GM19238 (cell line): ENCODE measurements around the gene TXNDC5.

Experiments
- DNase-seq: peaks from one replicate; pipeline ENCODE4 v3.0.0; 2011; ENCODE audit warnings: low spot score; ENCODE audit not compliant: insufficient read length

TXNDC5 gene

DNA sequence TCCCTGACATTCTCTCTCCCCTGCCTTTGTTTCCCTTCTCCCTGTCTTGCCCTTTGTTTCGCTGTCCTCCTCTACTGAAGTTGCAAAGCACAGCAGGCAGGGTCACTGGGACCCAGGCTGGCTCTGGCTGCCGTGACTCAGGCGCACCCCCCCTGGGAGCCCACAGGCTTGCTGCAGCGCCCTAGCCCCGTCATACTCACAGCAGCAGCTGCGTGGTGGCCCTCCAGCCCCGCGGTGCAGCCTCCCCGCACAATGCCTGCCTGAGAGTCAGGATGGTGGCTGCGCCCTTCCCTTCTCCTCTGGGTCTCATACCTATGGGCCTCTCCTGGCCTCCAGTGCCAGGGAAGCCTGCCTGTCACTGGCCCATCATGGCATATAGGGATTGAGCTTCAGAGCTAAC is 41.7 kb downstream of the TXNDC5 start:
- DNase-seq, result no peak

DNA sequence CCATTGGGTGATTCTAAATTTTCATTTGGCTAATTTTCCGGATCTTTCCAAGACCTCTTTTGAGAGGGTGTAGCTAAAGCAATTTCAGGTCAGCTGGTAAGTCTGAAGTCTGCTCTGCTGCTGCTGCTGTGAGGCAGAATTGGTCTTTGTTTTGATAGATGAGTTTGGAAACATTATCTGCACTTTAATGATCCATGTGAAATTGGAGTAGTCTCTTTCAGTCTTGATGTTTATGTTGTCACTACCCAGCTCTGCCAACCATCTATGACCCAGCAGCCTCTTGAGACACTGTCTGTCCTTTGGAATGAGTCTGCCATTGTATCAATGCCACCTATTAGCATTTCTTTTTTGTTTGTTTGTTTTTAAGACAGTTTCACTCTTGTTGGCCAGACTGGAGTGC is 44.1 kb downstream of the TXNDC5 start:
- DNase-seq, result no peak

DNA sequence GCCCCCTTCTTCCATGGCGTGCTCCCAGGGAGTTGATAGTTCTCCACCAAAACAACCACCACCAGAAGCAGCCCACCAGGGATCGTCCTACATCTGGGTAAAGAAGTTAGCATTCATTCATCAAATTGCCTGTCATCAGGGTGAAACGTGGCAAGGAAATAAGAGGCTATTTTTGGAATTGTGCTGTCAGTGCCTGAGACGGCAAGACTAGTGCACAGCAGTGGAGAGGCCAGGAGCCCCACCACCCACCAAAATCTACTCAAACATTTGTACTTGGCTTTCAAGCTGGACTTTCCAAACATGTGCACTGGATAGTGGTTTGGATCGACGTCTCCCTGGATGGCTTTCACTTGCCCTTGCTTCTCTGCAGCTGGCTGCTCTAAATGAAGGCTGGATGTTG is 44.8 kb downstream of the TXNDC5 start:
- DNase-seq, result no peak

DNA sequence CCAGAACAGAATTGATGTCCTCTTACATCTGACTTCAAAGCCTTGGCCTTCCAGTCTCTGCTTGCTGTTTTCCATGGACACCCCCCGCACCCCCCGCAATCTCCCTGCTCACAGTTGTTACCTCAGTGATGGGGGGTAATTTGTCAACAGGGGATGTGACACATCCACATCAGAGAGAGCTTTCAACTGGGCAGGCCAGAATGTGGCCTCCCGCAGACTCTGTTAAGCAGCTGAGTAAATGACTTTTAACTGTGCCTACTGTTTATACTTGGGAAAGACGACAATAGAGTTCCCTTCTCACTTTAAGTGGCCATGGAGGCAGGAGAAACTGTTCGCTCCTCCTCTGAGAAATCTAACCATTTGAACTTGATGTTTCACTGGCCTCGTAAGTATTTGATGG is 51.0 kb downstream of the TXNDC5 start:
- DNase-seq, result no peak

DNA sequence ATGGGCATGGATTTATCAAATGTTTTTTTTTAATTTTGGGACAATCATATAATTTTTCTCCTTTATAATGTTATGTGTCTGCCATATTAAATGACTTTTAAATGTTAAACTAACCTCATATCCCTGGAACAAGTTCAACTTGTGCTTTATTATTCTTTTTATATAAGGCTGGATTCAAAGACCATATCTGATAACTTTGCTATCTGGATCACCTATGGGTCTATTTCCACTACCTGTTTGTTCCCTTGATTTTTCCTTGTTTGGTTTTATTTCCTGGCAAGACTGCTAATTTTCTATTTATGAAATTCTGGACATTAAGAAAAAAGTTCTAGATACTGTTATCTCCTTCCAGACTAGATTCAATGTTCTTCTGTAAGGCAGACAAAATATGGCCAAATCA is 58.8 kb downstream of the TXNDC5 start:
- DNase-seq, result no peak

DNA sequence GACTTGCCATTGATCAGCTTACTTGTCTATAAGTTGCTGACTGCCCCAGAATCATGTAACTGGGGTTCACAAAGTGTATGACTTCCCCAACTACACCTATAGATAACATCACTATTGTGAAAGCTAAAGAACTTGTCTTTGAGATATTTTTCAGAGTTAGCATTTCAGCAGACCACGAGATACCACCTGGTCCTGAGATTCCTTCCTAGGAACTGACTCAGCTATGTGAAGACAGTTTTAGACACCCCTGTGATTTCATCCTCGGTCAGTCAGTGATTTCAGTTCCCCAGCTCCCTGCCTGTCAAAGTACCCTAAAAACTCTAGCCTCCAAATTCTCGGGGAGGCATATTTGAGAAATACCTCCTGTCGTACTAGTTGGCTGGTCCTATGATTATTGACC is 62.4 kb downstream of the TXNDC5 start:
- no peak for DNase-seq

DNA sequence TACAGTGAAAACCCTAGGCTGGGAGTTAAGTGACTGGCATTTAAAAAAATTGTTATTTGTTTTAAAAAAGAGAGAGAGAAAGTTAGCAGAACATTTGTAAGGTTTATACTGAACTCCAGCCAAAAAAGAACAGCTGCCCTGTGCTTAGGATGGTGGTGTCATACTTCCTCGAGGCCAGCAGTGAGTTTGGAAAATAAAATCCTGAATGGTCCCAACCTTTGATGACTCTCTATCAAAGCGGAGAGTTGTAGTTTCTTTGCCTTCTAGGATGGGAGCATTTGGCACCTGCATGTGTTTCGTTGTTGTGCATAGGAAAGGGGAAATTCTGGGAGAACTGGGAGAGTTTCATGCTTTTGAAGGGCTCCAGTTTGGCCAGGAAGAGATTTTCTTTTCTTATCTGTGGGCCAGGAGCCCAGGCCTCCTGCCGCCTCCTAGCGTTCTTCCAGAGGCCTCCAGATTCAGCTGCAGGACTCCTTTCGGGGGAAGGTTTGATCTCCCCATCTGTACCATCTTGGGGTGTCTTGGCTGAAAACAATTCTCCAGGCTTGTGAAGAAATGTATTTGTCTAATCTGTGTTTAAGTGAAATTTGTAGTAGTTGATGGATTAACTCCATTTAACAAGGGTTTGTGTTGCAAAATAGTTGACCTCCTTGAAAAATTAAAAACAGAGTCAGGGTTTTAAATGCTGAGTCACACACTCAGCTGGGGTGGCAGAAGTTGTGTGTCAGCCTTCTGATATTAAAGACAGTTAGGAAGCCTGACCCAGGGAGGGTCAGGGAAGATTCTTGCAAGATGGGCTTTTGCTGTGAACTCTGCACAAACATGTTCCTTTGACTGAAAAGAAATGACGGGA is 63.4 kb downstream of the TXNDC5 start:
- DNase-seq, result no peak

DNA sequence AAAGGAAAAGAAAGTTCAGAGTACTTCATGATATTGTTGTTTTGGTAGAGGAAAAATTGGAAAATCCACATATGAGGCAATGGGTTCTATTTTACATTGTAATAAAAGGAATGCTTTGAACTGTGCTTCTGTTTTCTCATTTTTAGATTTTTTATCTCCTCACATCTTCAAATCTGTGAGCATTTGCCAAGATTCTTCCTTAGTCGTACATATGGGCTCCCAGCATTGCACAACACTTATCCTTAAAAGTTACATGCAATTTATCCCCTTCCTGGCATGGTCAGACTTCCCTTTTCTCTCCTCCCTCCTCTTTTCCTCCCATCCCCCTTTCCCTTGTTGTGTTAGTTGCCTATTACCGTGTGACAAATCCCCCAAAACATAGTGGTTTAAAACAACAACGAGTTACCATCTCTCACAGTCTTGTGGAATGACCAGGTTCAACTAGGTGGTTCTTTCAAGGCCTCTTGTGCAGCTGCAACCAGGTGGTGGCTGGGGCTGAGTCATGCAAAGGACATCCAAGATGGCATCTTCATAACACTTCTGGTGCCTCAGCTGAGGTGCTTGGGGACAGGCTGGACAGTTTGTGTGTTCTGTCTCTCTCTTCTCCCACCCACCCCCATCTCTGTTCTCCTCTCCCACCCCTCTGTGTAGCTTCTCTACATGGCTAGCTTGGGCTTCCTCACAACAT is 68.7 kb downstream of the TXNDC5 start:
- DNase-seq, result no peak

DNA sequence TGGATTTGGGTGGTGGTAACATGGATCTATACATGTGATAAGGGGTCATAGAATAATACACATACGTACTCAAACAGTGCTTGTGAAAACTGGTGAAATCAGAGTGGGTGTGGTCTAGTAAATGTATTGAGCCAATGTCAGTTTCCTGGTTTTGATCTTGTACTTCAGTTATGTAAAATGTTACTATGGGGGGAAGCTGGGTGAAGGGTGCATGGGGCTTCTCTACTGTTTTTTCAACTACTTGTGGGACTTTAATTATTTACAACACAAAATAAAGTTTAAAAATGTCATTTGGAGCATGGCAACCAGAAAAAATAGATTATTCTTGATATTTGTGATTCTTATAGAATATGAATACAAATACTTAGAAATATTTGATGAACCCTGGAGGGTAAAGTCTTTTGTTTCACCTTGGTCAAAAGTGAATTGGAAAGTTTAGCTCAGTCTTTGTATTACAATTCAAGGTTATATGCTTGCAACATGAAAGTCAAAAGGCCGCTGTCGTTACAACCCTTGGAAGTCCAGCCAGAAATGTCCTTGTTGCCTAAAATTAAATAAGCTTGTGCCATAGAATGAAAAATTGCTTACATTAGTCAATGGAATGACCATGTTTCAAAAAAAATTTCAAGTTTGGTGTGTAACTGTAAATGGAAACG is 74.1 kb downstream of the TXNDC5 start:
- no peak for DNase-seq

DNA sequence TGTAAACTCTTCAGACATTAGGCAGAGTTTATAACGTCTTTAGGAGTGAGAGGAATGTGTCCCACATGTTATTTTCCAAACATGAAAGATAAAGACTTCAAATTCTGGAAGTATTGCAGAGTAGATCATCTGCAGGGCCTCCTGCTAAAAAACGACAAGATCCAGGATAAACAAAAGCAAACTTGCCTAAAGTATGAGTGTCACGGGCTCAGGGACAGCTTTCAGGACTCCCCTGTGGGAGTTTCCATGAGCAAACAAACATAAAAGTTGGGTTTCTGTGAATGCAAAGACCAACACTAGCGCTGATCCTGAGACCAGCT is 76.9 kb downstream of the TXNDC5 start:
- DNase-seq, result no peak

DNA sequence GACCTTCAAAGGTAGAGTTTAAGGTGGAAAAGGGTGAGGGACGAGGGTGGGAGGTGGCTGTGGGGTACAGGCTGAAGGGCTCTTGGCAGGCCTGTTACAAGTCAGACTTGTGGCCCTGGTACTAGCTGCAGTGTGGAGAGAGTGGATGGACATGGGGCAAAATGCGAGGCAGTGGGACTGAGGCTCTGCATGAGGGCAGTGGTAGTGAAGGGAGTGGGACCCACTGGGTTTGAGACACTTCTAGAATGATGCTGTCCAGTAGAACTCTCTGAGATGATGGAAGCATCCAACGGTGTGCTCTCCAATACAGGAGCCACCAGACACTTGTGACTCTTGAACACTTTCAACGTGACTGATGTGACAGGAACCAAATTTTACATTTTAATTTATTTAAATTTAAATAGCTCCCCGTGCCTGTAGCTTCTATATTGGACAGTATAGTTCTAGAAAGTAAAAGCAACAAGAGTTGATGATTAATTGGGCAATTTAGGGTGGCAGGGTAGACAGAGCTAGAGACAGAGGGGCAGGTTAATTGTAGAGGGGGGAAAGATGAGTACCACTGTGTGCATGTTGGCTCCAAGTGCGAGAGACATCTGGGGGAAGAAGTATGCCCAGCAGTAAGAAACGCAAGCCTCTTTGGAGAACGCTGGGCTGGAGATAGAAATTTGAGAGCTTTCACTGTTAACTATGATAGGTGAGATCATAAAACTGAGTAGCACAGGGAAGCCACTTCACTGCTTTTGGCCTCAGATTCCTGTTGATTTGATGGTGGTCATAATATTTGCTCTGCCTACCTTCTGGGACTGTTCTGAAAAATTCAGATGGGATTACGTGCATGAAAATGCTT is 77.5 kb downstream of the TXNDC5 start:
- DNase-seq, result no peak
